ENCODE data around the gene PCDHGA8. TPM values are rescaled to one million over a fixed set of nuclear protein-coding genes. Genes with fewer than 3 reads are reported as not detected.

The PCDHGA8 gene
- total RNA-seq, 1 experiment from 2014 or later: not detected

- Histone ChIP-seq H3K79me2 (ENCODE audit: insufficient read depth, low read length) (no peaks in the 10 kb centered on the region), H3K27ac (ENCODE audit: low read depth, low read length) (no peak overlapping the region), H3K27me3 (ENCODE audit: insufficient read depth, low read length) (no peaks in the 10 kb centered on the region), H3K4me3 (replicated peaks in 1 of 2; ENCODE audit: low read depth in 1 of 2, low read length in 2 of 2) (no peak overlapping the region), H3K9ac (ENCODE audit: low read length) (no peak overlapping the region), H4K20me1 (ENCODE audit: insufficient read depth) (no peaks in the 10 kb centered on the region), H2AFZ (ENCODE audit: low read depth, low read length, poor library complexity, severe bottlenecking) (no peak overlapping the region), H3K4me2 (ENCODE audit: low read length) (no peak overlapping the region), H3K9me3 (ENCODE audit: control insufficient read depth in 1 of 2, insufficient read depth in 1 of 2, low read depth in 1 of 2, low read length in 2 of 2) (peaks cover 4% of the 10 kb centered on the region in 2 experiments; a peak in 2 of 4 replicates), H3K4me1 (ENCODE audit: control insufficient read depth in 1 of 2, insufficient read depth in 2 of 2, low read length in 2 of 2) (no peaks in the 10 kb centered on the region), H3K9me2 (ENCODE audit: insufficient read depth) (no peaks in the 10 kb centered on the region), H3K36me3 (ENCODE audit: control insufficient read depth in 1 of 2, insufficient read depth in 2 of 2, low read length in 2 of 2) (no peaks in the 10 kb centered on the region)
- POLR2A ChIA-PET: no interaction called here
- intact Hi-C loops (cut with micrococcal nuclease): no loop called here
- no TSS peak for BruUV-seq (replicated peaks)
- RAD21 ChIA-PET (ENCODE audit: low non-redundant PET in 1 of 2, low total read pairs in 2 of 2, uncharacterized antibody in 2 of 2, unreplicated experiment in 2 of 2): no interaction called here
- ATAC-seq: no peak
- no peak for DNase-seq (ENCODE audit: low read depth, low spot score)
- TF ChIP-seq EZH2 (IDR thresholded peaks at IDR 0.05) (no peak), EGR1 (IDR thresholded peaks at IDR 0.05; ENCODE audit: low read depth) (no peak), CBX3 (IDR thresholded peaks at IDR 0.05; ENCODE audit: low read depth) (no peak), ZFX (IDR thresholded peaks at IDR 0.05) (no peak), SIN3A (IDR thresholded peaks at IDR 0.05; ENCODE audit: low read depth) (no peak), YY1 (IDR thresholded peaks at IDR 0.05; ENCODE audit: extremely low read depth, insufficient replicate concordance, low read depth, low read length) (no peak), ZNF274 (IDR thresholded peaks at IDR 0.05; ENCODE audit: low read depth, low read length) (no peak), ZBTB33 (IDR thresholded peaks at IDR 0.05; ENCODE audit: extremely low read depth, insufficient replicate concordance, low read length) (no peak), FOSL1 (IDR thresholded peaks at IDR 0.05; ENCODE audit: low read depth) (no peak), MAX (IDR thresholded peaks at IDR 0.05) (no peak), ATF3 (IDR thresholded peaks at IDR 0.05) (no peak), CTCF (IDR thresholded peaks at IDR 0.05 in 2 of 3, conservative IDR thresholded peaks at IDR 0.05 in 1 of 3; ENCODE audit: borderline replicate concordance in 1 of 3, insufficient read depth in 1 of 3, low read depth in 2 of 3, low read length in 2 of 3) (no peak), ELF1 (IDR thresholded peaks at IDR 0.05; ENCODE audit: borderline replicate concordance, low read depth) (no peak), TCF7L2 (IDR thresholded peaks at IDR 0.05; ENCODE audit: borderline replicate concordance, extremely low read depth, insufficient read depth, insufficient read length) (no peak)
- CTCF ChIA-PET: no interaction called here
Observed at GRCh38 chr5:141343953-141344463, 48.4 kb upstream of the PCDHGA8 start.

Measured in HCT116 (cell line).